ENCODE data around the gene KANK3. TPM values are rescaled to one million over a fixed set of nuclear protein-coding genes. Genes with fewer than 3 reads are reported as not detected.
"Not testable (repeated sequence)": the region's sequence is repeated elsewhere in the genome, so short reads cannot be mapped to it uniquely, and the experiment has no call there.

Gene KANK3
- total and polyA plus RNA-seq, 10 of the 15 experiments (the other 5 are each of a cell fraction or from before 2014, with no cell fraction given), result 0.03 to 0.93 (median 0.22) TPM; not detected in 1

DNA sequence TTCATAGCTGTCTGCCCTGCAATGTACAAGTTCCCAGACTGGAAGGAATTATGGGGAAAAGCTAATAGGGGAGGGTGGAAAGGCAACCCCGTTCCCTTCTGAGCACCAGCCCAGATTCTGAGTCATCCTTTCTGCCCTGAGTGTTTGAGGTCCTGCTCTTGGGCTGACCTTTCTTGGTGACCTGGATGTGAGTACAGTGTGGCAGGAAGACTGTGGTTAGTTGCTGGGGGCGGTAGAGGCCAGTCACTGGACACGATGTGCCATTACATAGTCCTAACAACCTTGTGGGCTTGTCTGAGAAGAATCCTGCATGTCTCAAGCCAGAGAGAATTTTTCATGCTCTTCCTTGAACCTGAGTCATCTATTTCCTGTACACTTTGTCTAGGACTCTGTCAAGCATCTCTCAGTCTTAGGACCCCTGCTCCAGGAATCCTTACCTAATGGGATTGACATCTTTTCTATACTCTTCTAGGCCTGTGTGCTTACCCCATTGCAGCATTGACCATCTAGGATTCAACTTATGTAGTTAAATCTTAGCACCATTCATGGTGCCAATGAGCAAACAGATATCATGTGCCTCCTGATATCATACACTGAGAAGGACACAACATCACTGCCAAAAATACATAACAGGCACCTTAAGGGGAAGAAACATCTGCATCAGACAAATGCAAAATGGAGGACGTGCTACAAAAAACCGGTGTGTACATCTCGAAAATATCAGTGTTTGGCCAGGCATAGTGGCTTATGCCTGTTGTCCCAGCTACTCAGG is 12.8 kb upstream of the KANK3 start:
- ChIA-PET RAD21 (ENCODE audit: unreplicated experiment) (interaction anchor here (0.8 to 2.0 kb wide), 2 partner anchors 57 to 224 kb away, joined by 3 to 6 read pairs; partner anchors contain the start of gene MARCHF2), POLR2A (interaction anchor here (0.8 kb wide), 1 partner anchor 34 kb away, joined by 3 read pairs; the partner anchor contains the start of gene RAB11B), CTCF (interaction anchor here (1.2 to 4.1 kb wide), 7 partner anchors 17 to 226 kb away, joined by 3 to 29 read pairs (median 3); partner anchors contain the start of gene MYO1F), SMC1A (ENCODE audit: uncharacterized antibody, unreplicated experiment) (interaction anchor here (0.6 to 1.3 kb wide), 4 partner anchors 26 to 302 kb away, joined by 3 read pairs; no protein-coding TSS in a partner anchor)
- no peak for DNase-seq (ENCODE audit: low read depth, low spot score)
- in situ Hi-C loops (cut with MboI) (no loop called here), intact Hi-C loops (cut with micrococcal nuclease; ENCODE audit: unreplicated experiment) (no loop called here)
- Histone ChIP-seq H3K9me3 (replicated peaks; ENCODE audit: control insufficient read depth, insufficient read depth, low read length) (no peaks in the 10 kb centered on the region; the same call in 2 of the 3 replicates), H3K9ac (ENCODE audit: control insufficient read depth, insufficient read depth, low read length) (no peak overlapping the region), H3K36me3 (ENCODE audit: control insufficient read depth in 2 of 2, insufficient read depth in 2 of 2, low read length in 1 of 2) (no peaks in the 10 kb centered on the region), H3K4me3 (no peak overlapping the region), H3K27me3 (replicated peaks in 1 of 2; ENCODE audit: control insufficient read depth in 2 of 2, insufficient read depth in 2 of 2, low read length in 1 of 2) (no peaks in the 10 kb centered on the region), H3K79me2 (ENCODE audit: control insufficient read depth, insufficient read depth, low read length) (no peaks in the 10 kb centered on the region), H3K27ac (ENCODE audit: control insufficient read depth, insufficient read depth) (no peak overlapping the region), H4K20me1 (ENCODE audit: control insufficient read depth, insufficient read depth) (no peaks in the 10 kb centered on the region), H2AFZ (ENCODE audit: control insufficient read depth, low read depth, low read length) (no peak overlapping the region), H3K4me2 (ENCODE audit: control insufficient read depth, insufficient read depth) (no peak overlapping the region), H3K4me1 (ENCODE audit: control insufficient read depth, insufficient read depth, low read length) (no peaks in the 10 kb centered on the region)
- BruUV-seq (replicated peaks), result no TSS peak
- ATAC-seq, result peak; percentile 35; the same call in 2 of the 3 replicates
- TF ChIP-seq, protein P1, sequence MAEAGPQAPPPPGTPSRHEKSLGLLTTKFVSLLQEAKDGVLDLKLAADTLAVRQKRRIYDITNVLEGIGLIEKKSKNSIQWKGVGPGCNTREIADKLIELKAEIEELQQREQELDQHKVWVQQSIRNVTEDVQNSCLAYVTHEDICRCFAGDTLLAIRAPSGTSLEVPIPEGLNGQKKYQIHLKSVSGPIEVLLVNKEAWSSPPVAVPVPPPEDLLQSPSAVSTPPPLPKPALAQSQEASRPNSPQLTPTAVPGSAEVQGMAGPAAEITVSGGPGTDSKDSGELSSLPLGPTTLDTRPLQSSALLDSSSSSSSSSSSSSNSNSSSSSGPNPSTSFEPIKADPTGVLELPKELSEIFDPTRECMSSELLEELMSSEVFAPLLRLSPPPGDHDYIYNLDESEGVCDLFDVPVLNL (IDR thresholded peaks at IDR 0.05; ENCODE audit: low read depth, low read length), result no peak
- TF ChIP-seq NR2F1 (conservative IDR thresholded peaks at IDR 0.05), result 0 out of 2 replicates have a peak, but pooled peaks have one; percentile 22
- no peak for FAIRE-seq
- WGBS (ENCODE audit: insufficient coverage, insufficient replicate concordance, low lambda C conversion rate, missing lambda C conversion rate), result 36% methylated on average over 6 of the region's 6 CpGs

DNA sequence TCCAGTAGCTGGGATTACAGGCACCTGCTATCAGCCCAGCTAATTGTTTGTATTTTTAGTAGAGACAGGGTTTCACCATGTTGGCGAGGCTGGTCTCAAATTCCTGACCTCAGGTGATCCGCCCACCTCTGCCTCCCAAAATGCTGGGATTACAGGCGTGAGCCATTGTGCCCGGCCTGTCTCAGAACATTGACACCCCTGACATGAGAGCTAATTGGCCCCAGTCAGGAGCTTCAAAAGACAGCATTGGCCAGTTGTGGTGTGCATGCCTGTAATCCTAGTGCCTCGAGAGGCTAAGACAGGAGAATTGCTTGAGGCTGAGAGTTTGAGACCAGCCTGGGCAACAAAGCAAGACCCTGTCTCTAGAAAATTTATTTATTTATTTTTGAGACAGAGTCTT is 9.8 kb upstream of the KANK3 start:
- ATAC-seq; H3K4me3 ChIP-seq; H4K20me1 ChIP-seq (ENCODE audit: control insufficient read depth, insufficient read depth); H3K9ac ChIP-seq (ENCODE audit: control insufficient read depth, insufficient read depth, low read length); DNase-seq (ENCODE audit: low read depth, low spot score); in situ Hi-C loops (cut with MboI); H3K9me3 ChIP-seq (replicated peaks; ENCODE audit: control insufficient read depth, insufficient read depth, low read length); FAIRE-seq; H3K27me3 ChIP-seq (replicated peaks in 1 of 2; ENCODE audit: control insufficient read depth in 2 of 2, insufficient read depth in 2 of 2, low read length in 1 of 2); H2AFZ ChIP-seq (ENCODE audit: control insufficient read depth, low read depth, low read length); H3K4me1 ChIP-seq (ENCODE audit: control insufficient read depth, insufficient read depth, low read length); SMC1A ChIA-PET (ENCODE audit: uncharacterized antibody, unreplicated experiment); H3K27ac ChIP-seq (ENCODE audit: control insufficient read depth, insufficient read depth); H3K36me3 ChIP-seq (ENCODE audit: control insufficient read depth in 2 of 2, insufficient read depth in 2 of 2, low read length in 1 of 2); H3K79me2 ChIP-seq (ENCODE audit: control insufficient read depth, insufficient read depth, low read length); H3K4me2 ChIP-seq (ENCODE audit: control insufficient read depth, insufficient read depth); BruUV-seq (replicated peaks): not testable (repeated sequence)
- intact Hi-C loops (cut with micrococcal nuclease; ENCODE audit: unreplicated experiment), result loop anchor here (5.0 kb wide), 1 partner anchor 229 kb away; no protein-coding TSS in a partner anchor
- RAD21 ChIA-PET (ENCODE audit: unreplicated experiment), result interaction anchor here (0.9 to 1.7 kb wide), 2 partner anchors 60 to 234 kb away, joined by 3 read pairs; partner anchors contain the start of gene MARCHF2
- CTCF ChIA-PET, result interaction anchor here (1.2 to 4.1 kb wide), 10 partner anchors 10 to 289 kb away, joined by 3 to 29 read pairs (median 6); partner anchors contain the start of genes ANGPTL4, HNRNPM, MARCHF2 and MYO1F
- POLR2A ChIA-PET, result interaction anchor here (0.5 to 0.7 kb wide), 2 partner anchors 94 to 171 kb away, joined by 4 to 6 read pairs; no protein-coding TSS in a partner anchor
- 46% methylated on average over 5 of the region's 5 CpGs for WGBS (ENCODE audit: insufficient coverage, insufficient replicate concordance, low lambda C conversion rate, missing lambda C conversion rate)

Data from GM12878 (cell line).